HG03558 (cell line): ENCODE measurements around the gene CALR.
"Not testable (repeated sequence)": the region's sequence is repeated elsewhere in the genome, so short reads cannot be mapped to it uniquely, and the experiment has no call there.

ENCODE experiments used
- ATAC-seq: cut with Tn5 transposase; IDR thresholded peaks from one replicate; pipeline ENCODE4 v1.9.1; 2021; ENCODE audit warnings: moderate number of reproducible peaks; ENCODE audit not compliant: unreplicated experiment; ENCODE audit errors: extremely low read depth

CALR gene

GRCh38 chr19:12937927-12938778 lies at the start of gene CALR:
CALR (plus strand) TSS chr19:12938609; CDS start chr19:12938680, 71 bp downstream.
- ATAC-seq = peak; percentile 55

GRCh38 chr19:12890299-12890786 lies 48.1 kb upstream of the CALR start:
- not testable (repeated sequence) for ATAC-seq

GRCh38 chr19:12890787-12891552 lies 47.4 kb upstream of the CALR start, which contains the start of gene GCDH:
GCDH (plus strand) TSS chr19:12891160; CDS start chr19:12891305, 145 bp downstream.
- peak; percentile 78 for ATAC-seq

DNA sequence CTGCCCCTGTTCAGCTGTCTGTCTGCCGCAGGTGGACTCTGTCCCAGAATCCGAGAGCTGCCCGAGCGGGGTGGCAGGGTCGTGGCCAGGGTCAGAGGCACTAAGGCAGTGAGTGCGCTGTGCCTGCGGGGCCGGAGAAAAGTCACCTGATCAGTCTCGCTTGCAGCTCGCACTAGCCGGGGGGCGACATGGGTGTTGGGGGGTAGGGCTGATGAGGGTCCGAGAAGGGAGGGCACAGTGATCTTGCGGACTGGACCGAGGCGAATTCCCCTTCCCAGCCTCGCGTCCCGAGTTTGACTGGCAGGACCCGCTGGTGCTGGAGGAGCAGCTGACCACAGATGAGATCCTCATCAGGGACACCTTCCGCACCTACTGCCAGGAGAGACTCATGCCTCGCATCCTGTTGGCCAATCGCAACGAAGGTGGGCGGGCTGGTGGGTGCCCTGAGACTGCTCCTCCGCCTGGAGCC lies 46.8 kb upstream of the CALR start:
- no peak for ATAC-seq

GRCh38 chr19:12893582-12893981 lies 44.8 kb upstream of the CALR start:
- no peak for ATAC-seq

GRCh38 chr19:12896460-12896859 lies 41.9 kb upstream of the CALR start:
- no peak for ATAC-seq

DNA sequence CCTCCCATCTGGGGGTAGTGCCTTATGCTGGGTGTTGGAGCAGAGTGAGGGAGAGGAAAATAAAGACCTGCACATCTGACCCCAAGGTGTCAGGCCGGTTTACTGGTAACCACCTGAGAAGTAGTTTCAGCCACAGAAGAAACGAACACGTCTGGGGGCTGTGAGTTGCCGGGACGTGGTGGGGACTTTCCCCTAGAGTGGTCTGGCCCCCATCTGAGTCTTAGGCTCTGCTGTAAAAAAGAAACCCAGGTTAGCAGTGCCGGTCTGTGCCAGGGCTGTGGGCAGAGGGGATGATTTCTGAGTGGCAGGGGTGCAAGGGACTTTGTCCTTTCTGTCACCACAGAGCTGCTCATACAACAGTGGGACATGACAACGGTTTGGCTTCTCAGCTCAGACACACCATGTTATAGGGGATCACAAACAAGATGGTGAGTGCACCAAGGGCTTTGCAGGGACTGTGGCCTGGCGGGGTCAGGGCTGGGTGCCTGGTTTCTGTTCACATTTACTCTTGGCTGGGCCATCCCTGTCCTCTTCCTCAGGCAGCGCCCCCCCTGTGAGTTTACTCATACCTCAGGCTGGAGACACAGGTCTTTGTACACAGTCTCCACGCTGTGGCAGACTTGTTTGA lies 38.4 kb upstream of the CALR start:
- no peak for ATAC-seq

- ATAC-seq = no peak
Observed at GRCh38 chr19:12907166-12907565, 31.2 kb upstream of the CALR start.

- ATAC-seq = no peak
Observed at GRCh38 chr19:12912571-12912970, 25.8 kb upstream of the CALR start.

- no peak for ATAC-seq
Observed at GRCh38 chr19:12913011-12913561, 25.3 kb upstream of the CALR start.

GRCh38 chr19:12913851-12914690 lies 24.3 kb upstream of the CALR start:
- no peak for ATAC-seq

- ATAC-seq = not testable (repeated sequence)
Observed at GRCh38 chr19:12915860-12916259, 22.5 kb upstream of the CALR start.

- no peak for ATAC-seq
Observed at GRCh38 chr19:12918253-12918652, 20.2 kb upstream of the CALR start.

- ATAC-seq = no peak
Observed at GRCh38 chr19:12921047-12921446, 17.4 kb upstream of the CALR start.

- ATAC-seq = no peak
Observed at GRCh38 chr19:12922959-12923358, 15.4 kb upstream of the CALR start.

DNA sequence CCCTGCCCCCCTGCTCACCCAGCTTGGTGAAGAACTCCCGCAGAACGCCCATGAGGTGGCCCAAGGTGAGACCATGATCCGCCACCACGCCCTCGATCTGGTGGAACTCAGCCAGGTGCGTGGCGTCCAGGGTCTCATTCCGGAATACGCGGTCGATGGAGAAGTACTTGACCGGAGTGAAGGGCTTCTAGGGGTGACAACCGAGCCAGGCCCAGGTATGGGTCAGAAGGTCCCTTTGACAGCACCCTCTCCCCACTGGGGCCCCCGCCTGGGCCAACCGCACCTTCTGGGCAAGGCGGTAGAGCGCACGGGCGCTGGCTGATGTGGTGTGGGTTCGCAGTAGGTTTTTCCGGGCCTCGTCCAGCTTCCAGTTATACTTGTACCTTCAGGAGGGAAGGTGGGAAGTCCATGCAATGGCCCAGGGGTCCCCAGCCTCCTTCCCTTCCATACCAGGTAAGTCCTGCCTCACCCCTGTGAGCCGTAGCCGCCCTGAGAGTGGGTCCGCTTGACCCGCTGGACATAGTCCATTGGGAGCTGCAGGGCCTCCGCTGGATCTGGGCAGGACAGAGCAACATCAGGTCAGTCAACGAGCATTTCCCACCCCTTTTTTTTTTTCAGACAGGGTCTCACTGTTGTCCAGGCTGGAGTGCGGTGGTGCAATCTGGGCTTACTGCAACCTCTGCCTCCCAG lies 13.6 kb upstream of the CALR start:
- ATAC-seq = no peak

DNA sequence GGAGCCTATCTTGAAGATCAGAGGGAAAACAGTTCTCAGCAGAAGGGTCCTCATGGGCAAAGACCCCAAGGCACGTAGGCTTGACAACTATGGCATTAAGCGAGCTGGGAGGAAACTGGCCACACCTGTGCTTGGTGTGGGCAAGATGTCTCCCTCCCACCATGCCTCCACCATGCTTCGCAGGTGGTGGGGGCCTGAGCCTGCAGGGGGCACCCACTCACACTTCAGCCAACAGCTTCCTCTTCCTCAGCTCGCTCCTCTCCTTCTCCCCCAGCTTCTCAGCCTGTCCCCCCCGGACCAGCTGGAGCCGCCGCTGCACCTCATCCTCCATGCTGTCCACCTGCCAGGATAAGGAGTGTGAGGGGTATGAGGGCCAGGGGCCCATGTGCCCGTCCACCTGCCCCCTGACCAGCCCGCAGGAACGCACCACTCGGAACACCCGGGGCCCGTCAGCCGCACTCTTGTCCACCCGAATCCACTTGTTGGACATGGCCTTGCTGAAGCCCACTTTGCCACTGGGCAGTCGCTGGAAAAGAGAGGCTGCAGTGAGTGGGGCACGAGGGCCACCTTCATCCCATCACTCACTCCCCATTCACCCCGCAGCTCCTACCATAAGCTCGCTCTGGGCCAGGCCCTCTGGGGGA lies 8.3 kb upstream of the CALR start:
- no peak for ATAC-seq
